ENCODE data around the gene NUTM1.

DNA sequence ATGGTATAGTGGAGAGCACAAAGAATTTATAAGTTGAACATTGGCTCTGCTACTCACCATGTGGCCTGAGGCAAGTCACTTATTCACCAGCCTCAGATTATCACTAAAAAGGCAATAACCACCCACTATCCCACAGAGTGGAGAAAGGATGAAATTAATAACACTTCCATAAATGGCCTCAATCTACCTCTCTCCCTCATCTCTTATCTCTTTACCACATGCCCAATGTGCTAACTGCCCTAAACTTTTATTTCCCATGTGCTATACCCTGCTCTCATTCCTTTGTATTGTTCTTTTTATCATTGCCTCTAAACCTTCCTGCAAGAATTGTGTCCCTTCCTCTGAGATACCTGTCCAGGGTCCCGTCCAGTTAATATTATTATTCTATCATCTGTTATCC is 31.6 kb upstream of the NUTM1 start:
- TF ChIP-seq, protein P1, sequence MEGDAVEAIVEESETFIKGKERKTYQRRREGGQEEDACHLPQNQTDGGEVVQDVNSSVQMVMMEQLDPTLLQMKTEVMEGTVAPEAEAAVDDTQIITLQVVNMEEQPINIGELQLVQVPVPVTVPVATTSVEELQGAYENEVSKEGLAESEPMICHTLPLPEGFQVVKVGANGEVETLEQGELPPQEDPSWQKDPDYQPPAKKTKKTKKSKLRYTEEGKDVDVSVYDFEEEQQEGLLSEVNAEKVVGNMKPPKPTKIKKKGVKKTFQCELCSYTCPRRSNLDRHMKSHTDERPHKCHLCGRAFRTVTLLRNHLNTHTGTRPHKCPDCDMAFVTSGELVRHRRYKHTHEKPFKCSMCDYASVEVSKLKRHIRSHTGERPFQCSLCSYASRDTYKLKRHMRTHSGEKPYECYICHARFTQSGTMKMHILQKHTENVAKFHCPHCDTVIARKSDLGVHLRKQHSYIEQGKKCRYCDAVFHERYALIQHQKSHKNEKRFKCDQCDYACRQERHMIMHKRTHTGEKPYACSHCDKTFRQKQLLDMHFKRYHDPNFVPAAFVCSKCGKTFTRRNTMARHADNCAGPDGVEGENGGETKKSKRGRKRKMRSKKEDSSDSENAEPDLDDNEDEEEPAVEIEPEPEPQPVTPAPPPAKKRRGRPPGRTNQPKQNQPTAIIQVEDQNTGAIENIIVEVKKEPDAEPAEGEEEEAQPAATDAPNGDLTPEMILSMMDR (IDR thresholded peaks at IDR 0.05) = no peak
- no peak for TF ChIP-seq EZH2 (IDR thresholded peaks at IDR 0.05; ENCODE audit: borderline replicate concordance, insufficient read depth, low read depth, low read length, poor library complexity, severe bottlenecking)

Measured in B cell (primary cell).